DOHH2 (cell line): ENCODE results near the gene SLCO3A1.

Experiments used
- H3F3A ChIP-seq: fragments of 200-600 bp; sonication (generic), shearing (Covaris generic); 2 replicates; pipeline ENCODE4 v1.6.0; 2016; ENCODE audit warnings: antibody characterized with exemption, mild to moderate bottlenecking; ENCODE audit not compliant: control insufficient read depth, insufficient read depth
- H3K27ac ChIP-seq: fragments of 200-600 bp; sonication (generic); 2 replicates; pipeline ENCODE4 v1.5.1; 2014; ENCODE audit warnings: low read depth, mild to moderate bottlenecking, low read length, moderate library complexity
- H3K27me3 ChIP-seq: fragments of 200-600 bp; sonication (generic); 2 replicates; pipeline ENCODE4 v1.6.1; 2014; ENCODE audit warnings: mild to moderate bottlenecking, low read length, mixed read lengths; ENCODE audit not compliant: control insufficient read depth
- H3K36me3 ChIP-seq: fragments of 200-600 bp; sonication (generic); 2 replicates; pipeline ENCODE4 v1.6.1; 2014; ENCODE audit warnings: mild to moderate bottlenecking, low read length, moderate library complexity, mixed read lengths; ENCODE audit not compliant: control insufficient read depth
- H3K4me1 ChIP-seq: fragments of 200-600 bp; sonication (generic); 2 replicates; pipeline ENCODE4 v1.6.1; 2014; ENCODE audit warnings: mild to moderate bottlenecking, low read length, mixed read lengths; ENCODE audit not compliant: control insufficient read depth
- H3K4me2 ChIP-seq: fragments of 200-600 bp; sonication (generic); 2 replicates; pipeline ENCODE4 v1.6.0; 2014; ENCODE audit warnings: mild to moderate bottlenecking, low read length, moderate library complexity
- H3K4me3 ChIP-seq: fragments of 200-600 bp; sonication (generic); 2 replicates; pipeline ENCODE4 v1.5.1; 2014; ENCODE audit warnings: mild to moderate bottlenecking, low read length, mixed read lengths
- H3K79me2 ChIP-seq: fragments of 200-600 bp; sonication (generic); 2 replicates; pipeline ENCODE4 v1.6.1; 2014; ENCODE audit warnings: mild to moderate bottlenecking, low read length, mixed read lengths; ENCODE audit not compliant: control insufficient read depth
- H3K9me2 ChIP-seq: fragments of 200-600 bp; sonication (generic); replicated peaks from 2 replicates; pipeline ENCODE4 v1.6.1; 2014; ENCODE audit warnings: mild to moderate bottlenecking, low read length, mixed read lengths; ENCODE audit not compliant: control insufficient read depth
- H3K9me3 ChIP-seq: fragments of 200-600 bp; sonication (generic); 2 replicates; pipeline ENCODE4 v1.6.1; 2014; ENCODE audit warnings: antibody characterized with exemption, low read length, mixed read lengths; ENCODE audit not compliant: control insufficient read depth, insufficient read depth
- H4K20me1 ChIP-seq: fragments of 200-600 bp; sonication (generic); 2 replicates; pipeline ENCODE4 v1.6.0; 2014; ENCODE audit warnings: low read depth, mild to moderate bottlenecking, antibody characterized with exemption, low read length, moderate library complexity; ENCODE audit not compliant: control insufficient read depth, insufficient read depth
- EZH2phosphoT487 ChIP-seq: fragments of 200-600 bp; sonication (generic); IDR thresholded peaks from 2 replicates; pipeline ENCODE4 v1.6.1; 2017; ENCODE audit warnings: borderline replicate concordance, mild to moderate bottlenecking, antibody characterized with exemption, low read length, moderate library complexity, mixed read lengths
- TF ChIP-seq, protein P1 (sequence below): fragments of 200-600 bp; sonication (generic); IDR thresholded peaks from one replicate; pipeline ENCODE4 v1.5.1; 2014; ENCODE audit warnings: antibody characterized with exemption, mild to moderate bottlenecking, low read depth, low read length; ENCODE audit not compliant: poor library complexity, severe bottlenecking

Gene SLCO3A1

GRCh38 chr15:91925794-91926193 is 72.3 kb downstream of the SLCO3A1 start:
- peaks cover 35% of the 10 kb centered on the region for H3K79me2 ChIP-seq
- H3K27ac ChIP-seq: no peak overlapping the region
- no peaks in the 10 kb centered on the region for H3K36me3 ChIP-seq
- TF ChIP-seq, protein P1, sequence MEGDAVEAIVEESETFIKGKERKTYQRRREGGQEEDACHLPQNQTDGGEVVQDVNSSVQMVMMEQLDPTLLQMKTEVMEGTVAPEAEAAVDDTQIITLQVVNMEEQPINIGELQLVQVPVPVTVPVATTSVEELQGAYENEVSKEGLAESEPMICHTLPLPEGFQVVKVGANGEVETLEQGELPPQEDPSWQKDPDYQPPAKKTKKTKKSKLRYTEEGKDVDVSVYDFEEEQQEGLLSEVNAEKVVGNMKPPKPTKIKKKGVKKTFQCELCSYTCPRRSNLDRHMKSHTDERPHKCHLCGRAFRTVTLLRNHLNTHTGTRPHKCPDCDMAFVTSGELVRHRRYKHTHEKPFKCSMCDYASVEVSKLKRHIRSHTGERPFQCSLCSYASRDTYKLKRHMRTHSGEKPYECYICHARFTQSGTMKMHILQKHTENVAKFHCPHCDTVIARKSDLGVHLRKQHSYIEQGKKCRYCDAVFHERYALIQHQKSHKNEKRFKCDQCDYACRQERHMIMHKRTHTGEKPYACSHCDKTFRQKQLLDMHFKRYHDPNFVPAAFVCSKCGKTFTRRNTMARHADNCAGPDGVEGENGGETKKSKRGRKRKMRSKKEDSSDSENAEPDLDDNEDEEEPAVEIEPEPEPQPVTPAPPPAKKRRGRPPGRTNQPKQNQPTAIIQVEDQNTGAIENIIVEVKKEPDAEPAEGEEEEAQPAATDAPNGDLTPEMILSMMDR: no peak
- TF ChIP-seq EZH2phosphoT487: no peak
- H3K4me1 ChIP-seq: peaks cover 13% of the 10 kb centered on the region
- H4K20me1 ChIP-seq: no peaks in the 10 kb centered on the region
- no peak overlapping the region for H3K4me3 ChIP-seq
- no peaks in the 10 kb centered on the region for H3K9me3 ChIP-seq
- no peaks in the 10 kb centered on the region for H3F3A ChIP-seq
- no peaks in the 10 kb centered on the region for H3K9me2 ChIP-seq
- no peak overlapping the region for H3K4me2 ChIP-seq
- H3K27me3 ChIP-seq: no peaks in the 10 kb centered on the region

GRCh38 chr15:91926908-91927270 is 73.4 kb downstream of the SLCO3A1 start:
- Histone ChIP-seq H3F3A (no peaks in the 10 kb centered on the region), H3K9me2 (no peaks in the 10 kb centered on the region), H3K4me1 (peaks cover 2% of the 10 kb centered on the region), H3K27ac (no peak overlapping the region), H3K4me2 (no peak overlapping the region), H4K20me1 (no peaks in the 10 kb centered on the region), H3K36me3 (no peaks in the 10 kb centered on the region), H3K27me3 (no peaks in the 10 kb centered on the region), H3K4me3 (no peak overlapping the region), H3K9me3 (no peaks in the 10 kb centered on the region), H3K79me2 (peaks cover 30% of the 10 kb centered on the region)
- no peak for TF ChIP-seq EZH2phosphoT487
- TF ChIP-seq, protein P1: no peak

DNA sequence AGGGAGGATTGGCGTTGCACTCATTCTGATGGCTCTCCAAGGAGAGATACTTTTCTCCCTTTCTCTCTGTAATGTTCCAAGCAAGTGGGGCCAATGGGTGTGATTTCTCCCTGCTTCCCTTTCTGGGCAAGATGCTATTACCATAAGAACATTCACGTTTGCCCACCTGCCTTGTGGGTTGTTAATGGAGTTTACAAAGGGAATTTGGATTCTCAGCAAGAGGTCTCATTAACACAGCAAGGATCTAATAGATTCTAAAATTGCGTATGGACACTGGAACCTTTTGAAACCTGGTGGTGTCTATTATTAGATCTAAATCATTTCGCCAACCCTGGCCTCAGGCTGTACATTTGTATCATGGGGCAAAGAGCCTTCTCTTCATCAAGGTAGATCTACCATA is 74.1 kb downstream of the SLCO3A1 start:
- H3K4me2 ChIP-seq: no peak overlapping the region
- TF ChIP-seq EZH2phosphoT487: no peak
- TF ChIP-seq, protein P1: no peak
- no peaks in the 10 kb centered on the region for H3K9me2 ChIP-seq
- peaks cover 24% of the 10 kb centered on the region for H3K79me2 ChIP-seq
- no peaks in the 10 kb centered on the region for H3K9me3 ChIP-seq
- H3K27ac ChIP-seq: no peak overlapping the region
- no peaks in the 10 kb centered on the region for H4K20me1 ChIP-seq
- H3K27me3 ChIP-seq: no peaks in the 10 kb centered on the region
- no peaks in the 10 kb centered on the region for H3F3A ChIP-seq
- H3K4me3 ChIP-seq: no peak overlapping the region
- H3K36me3 ChIP-seq: no peaks in the 10 kb centered on the region
- no peaks in the 10 kb centered on the region for H3K4me1 ChIP-seq

GRCh38 chr15:91928675-91929074 is 75.2 kb downstream of the SLCO3A1 start:
- TF ChIP-seq, protein P1: no peak
- TF ChIP-seq EZH2phosphoT487: no peak
- Histone ChIP-seq H3K4me1 (no peaks in the 10 kb centered on the region), H3F3A (no peaks in the 10 kb centered on the region), H3K9me2 (no peaks in the 10 kb centered on the region), H3K27me3 (no peaks in the 10 kb centered on the region), H3K27ac (no peak overlapping the region), H3K4me3 (no peak overlapping the region), H3K79me2 (peaks cover 19% of the 10 kb centered on the region), H3K4me2 (no peak overlapping the region), H4K20me1 (no peaks in the 10 kb centered on the region), H3K36me3 (no peaks in the 10 kb centered on the region), H3K9me3 (no peaks in the 10 kb centered on the region)
